ENCODE results near the gene HOXA11. TPM values are rescaled to one million over a fixed set of nuclear protein-coding genes. Genes with fewer than 3 reads are reported as not detected.

The HOXA11 gene
- total and polyA plus RNA-seq, 2 donors from 2014 or later = 5.2 to 5.5 TPM

- FAIRE-seq (no peak), DNase-seq (no peak)
- H3K36me3 ChIP-seq (ENCODE audit: control insufficient read depth in 2 of 3, insufficient read depth in 3 of 3, low read length in 3 of 3) = no peaks in the 10 kb centered on the region
- TF ChIP-seq CTCF (IDR thresholded peaks at IDR 0.05; ENCODE audit: borderline replicate concordance, extremely low read depth, insufficient read depth) = no peak
- peaks cover 0 to 4% (median 0%) of the 10 kb centered on the region in 3 donors for H3K4me1 ChIP-seq (ENCODE audit: control insufficient read depth in 2 of 3, insufficient read depth in 2 of 3, low read depth in 1 of 3, low read length in 3 of 3)
- H3K9ac ChIP-seq (ENCODE audit: low read length in 3 of 3) = peak overlapping the region in 2 of 3 donors; percentile 16 to 56
- peak overlapping the region; percentile 5 to 86 (median 67) for H3K4me3 ChIP-seq (ENCODE audit: low read length in 3 of 3)
- peak overlapping the region; percentile 78 to 82 for H3K27ac ChIP-seq (ENCODE audit: low read depth in 2 of 2, low read length in 2 of 2)
- no peaks in the 10 kb centered on the region for H3K27me3 ChIP-seq (ENCODE audit: control insufficient read depth, insufficient read depth, low read length)
- intact Hi-C loops (cut with DNase I) = loop anchor here (10.0 kb wide), 1 partner anchor 1322 kb away; no protein-coding TSS in a partner anchor
- no peaks in the 10 kb centered on the region for H3K9me3 ChIP-seq (ENCODE audit: control insufficient read depth in 2 of 3, insufficient read depth in 1 of 3, low read length in 3 of 3)
Observed at GRCh38 chr7:27176524-27176845, 8.5 kb downstream of the HOXA11 start.

DNA sequence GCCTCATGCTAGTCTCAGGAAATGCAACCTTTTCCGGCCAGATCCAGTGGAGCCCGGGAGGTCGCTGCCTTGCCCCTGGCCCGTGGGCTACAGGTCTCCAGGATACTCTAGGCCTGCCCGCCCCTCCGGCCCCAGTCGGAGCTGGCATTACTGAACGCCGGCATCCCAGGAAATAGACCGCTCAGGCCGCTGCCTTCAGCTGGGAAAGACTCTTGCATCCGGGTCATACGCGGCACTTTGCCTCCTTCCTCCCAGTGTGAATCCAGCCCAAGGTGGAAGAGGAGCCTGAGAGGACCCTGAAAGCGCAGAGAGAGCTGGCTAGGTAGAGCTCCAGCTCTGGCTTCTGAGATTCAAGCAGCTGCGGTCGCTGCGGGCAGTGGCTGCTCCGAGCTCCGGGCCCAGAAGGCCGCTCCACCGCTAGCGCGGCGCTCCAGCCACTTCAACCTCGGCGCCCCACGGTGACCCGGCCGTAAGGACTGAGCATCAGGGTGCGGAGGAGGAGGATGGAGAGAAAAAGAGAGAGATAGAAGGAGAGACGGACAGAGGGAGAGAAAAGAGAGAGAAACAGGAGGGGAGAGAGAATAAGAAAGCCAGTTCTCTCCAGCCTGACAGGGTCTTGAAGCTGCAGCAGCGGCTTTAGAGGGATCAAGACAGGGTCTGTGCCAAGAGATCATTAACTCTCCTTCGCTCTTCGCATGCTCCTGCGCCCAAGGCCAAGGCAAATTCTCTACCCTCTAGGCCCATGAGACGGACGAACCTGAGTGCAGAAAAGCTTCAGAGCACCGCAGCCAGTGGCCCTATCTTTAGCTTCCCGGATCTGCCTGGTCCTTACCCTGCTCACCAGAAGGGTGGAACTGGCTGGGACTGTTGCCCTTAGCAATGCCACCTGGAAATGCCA lies 9.2 kb downstream of the HOXA11 start:
- Histone ChIP-seq H3K27ac (ENCODE audit: low read depth in 2 of 2, low read length in 2 of 2) (peak overlapping the region; percentile 78 to 82), H3K9me3 (ENCODE audit: control insufficient read depth in 2 of 3, insufficient read depth in 1 of 3, low read length in 3 of 3) (no peaks in the 10 kb centered on the region), H3K9ac (ENCODE audit: low read length in 3 of 3) (peak overlapping the region; percentile 38 to 56 (median 55)), H3K4me1 (ENCODE audit: control insufficient read depth in 2 of 3, insufficient read depth in 2 of 3, low read depth in 1 of 3, low read length in 3 of 3) (peaks cover 0 to 4% (median 0%) of the 10 kb centered on the region in 3 donors), H3K27me3 (ENCODE audit: control insufficient read depth, insufficient read depth, low read length) (no peaks in the 10 kb centered on the region), H3K4me3 (ENCODE audit: low read length in 3 of 3) (peak overlapping the region; percentile 7 to 86 (median 67)), H3K36me3 (ENCODE audit: control insufficient read depth in 2 of 3, insufficient read depth in 3 of 3, low read length in 3 of 3) (no peaks in the 10 kb centered on the region)
- intact Hi-C loops (cut with DNase I) = loop anchor here (10.0 kb wide), 1 partner anchor 1321 kb away; no protein-coding TSS in a partner anchor
- FAIRE-seq = no peak
- peak in 4 of 5 donors; percentile 45 to 76 (median 54) for DNase-seq
- TF ChIP-seq CTCF (IDR thresholded peaks at IDR 0.05; ENCODE audit: borderline replicate concordance, extremely low read depth, insufficient read depth) = no peak

DNA sequence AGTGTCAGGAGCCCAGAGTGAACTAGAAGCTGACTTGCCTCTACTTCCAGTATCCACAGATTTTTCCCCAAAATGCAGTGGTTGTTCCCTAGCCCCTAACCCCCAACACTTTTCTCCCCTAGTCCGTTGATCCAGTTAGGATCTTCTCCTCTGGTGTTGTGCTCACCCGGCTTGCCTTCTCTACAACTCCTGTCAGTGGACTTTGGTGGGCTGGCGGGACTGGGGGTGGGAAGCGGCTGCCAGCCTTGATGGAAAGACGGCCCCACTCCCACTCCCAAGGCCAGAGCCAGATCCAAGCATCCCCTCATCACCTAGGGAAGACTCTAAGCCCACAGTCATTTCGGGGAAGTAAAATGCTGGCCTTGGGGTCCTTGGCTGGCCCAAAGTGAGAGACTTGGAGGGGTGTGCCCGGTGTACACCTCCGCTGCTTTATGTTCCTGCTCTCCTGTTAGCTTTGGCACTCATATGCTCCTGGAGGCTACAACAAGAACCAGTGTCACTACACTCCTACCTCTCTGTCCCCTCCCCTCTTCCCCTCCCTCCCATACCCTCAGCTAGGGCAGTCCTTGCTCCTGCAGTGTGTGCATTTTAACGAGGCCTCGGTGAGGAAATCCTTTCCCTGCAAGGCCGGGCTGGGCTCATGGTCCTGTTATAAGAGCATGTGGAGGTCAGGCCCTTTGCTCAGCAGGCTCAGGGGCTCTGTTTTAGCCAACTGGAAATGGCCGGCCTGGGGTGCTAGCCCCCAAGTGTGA lies 10.0 kb downstream of the HOXA11 start:
- intact Hi-C loops (cut with DNase I) = loop anchor here (10.0 kb wide), 1 partner anchor 1320 kb away; no protein-coding TSS in a partner anchor
- no peaks in the 10 kb centered on the region for H3K27me3 ChIP-seq (ENCODE audit: control insufficient read depth, insufficient read depth, low read length)
- peaks cover 0 to 4% (median 0%) of the 10 kb centered on the region in 3 donors for H3K4me1 ChIP-seq (ENCODE audit: control insufficient read depth in 2 of 3, insufficient read depth in 2 of 3, low read depth in 1 of 3, low read length in 3 of 3)
- no peak for TF ChIP-seq CTCF (IDR thresholded peaks at IDR 0.05; ENCODE audit: borderline replicate concordance, extremely low read depth, insufficient read depth)
- DNase-seq (peak; percentile 67 to 93 (median 92)), FAIRE-seq (no peak)
- H3K27ac ChIP-seq (ENCODE audit: low read depth in 2 of 2, low read length in 2 of 2) = peak overlapping the region; percentile 84 to 90
- peak overlapping the region; percentile 10 to 56 (median 47) for H3K9ac ChIP-seq (ENCODE audit: low read length in 3 of 3)
- no peaks in the 10 kb centered on the region for H3K9me3 ChIP-seq (ENCODE audit: control insufficient read depth in 2 of 3, insufficient read depth in 1 of 3, low read length in 3 of 3)
- peak overlapping the region; percentile 7 to 86 (median 86) for H3K4me3 ChIP-seq (ENCODE audit: low read length in 3 of 3)
- H3K36me3 ChIP-seq (ENCODE audit: control insufficient read depth in 2 of 3, insufficient read depth in 3 of 3, low read length in 3 of 3) = no peaks in the 10 kb centered on the region

All from kidney (tissue), 14 donors.